ENCODE measurements around the gene TMEM50B.
"Not testable (repeated sequence)": the region's sequence is repeated elsewhere in the genome, so short reads cannot be mapped to it uniquely, and the experiment has no call there.

Gene TMEM50B

GRCh38 chr21:33477066-33477465, 2.7 kb downstream of the TMEM50B start:
- no peak for DNase-seq

- no peak for DNase-seq
These were observed 6.4 kb downstream of the TMEM50B start for GRCh38 chr21:33473344-33473743.

GRCh38 chr21:33470701-33471100, 9.1 kb downstream of the TMEM50B start:
- no peak for DNase-seq

GRCh38 chr21:33469183-33469582, 10.6 kb downstream of the TMEM50B start:
- not testable (repeated sequence) for DNase-seq

GRCh38 chr21:33461538-33462250, 18.1 kb downstream of the TMEM50B start:
- DNase-seq = no peak

GRCh38 chr21:33458861-33459260, 20.9 kb downstream of the TMEM50B start:
- no peak for DNase-seq

GRCh38 chr21:33455686-33456446, 23.9 kb downstream of the TMEM50B start:
- DNase-seq = no peak

GRCh38 chr21:33452362-33452761, 27.4 kb downstream of the TMEM50B start:
- no peak for DNase-seq

GRCh38 chr21:33451634-33452071, 28.1 kb downstream of the TMEM50B start:
- DNase-seq = no peak

- DNase-seq = no peak
These were observed 30.2 kb downstream of the TMEM50B start for GRCh38 chr21:33449616-33450015.

GRCh38 chr21:33446620-33447019, 33.2 kb downstream of the TMEM50B start:
- DNase-seq = not testable (repeated sequence)

- no peak for DNase-seq
These were observed 35.3 kb downstream of the TMEM50B start for GRCh38 chr21:33444499-33444898.

GRCh38 chr21:33443194-33443593, 36.6 kb downstream of the TMEM50B start:
- no peak for DNase-seq

- DNase-seq = no peak
These were observed 38.0 kb downstream of the TMEM50B start for GRCh38 chr21:33441489-33442477.

- no peak for DNase-seq
These were observed 42.6 kb downstream of the TMEM50B start for GRCh38 chr21:33437140-33437539.

- DNase-seq = peak; percentile 23
These were observed 44.9 kb downstream of the TMEM50B start for GRCh38 chr21:33434770-33435360.

- no peak for DNase-seq
These were observed 46.2 kb downstream of the TMEM50B start for GRCh38 chr21:33433425-33434114.

GRCh38 chr21:33433001-33433400, 46.8 kb downstream of the TMEM50B start:
- DNase-seq = no peak

- DNase-seq = no peak
These were observed 47.3 kb downstream of the TMEM50B start for GRCh38 chr21:33432496-33432895.

- DNase-seq = no peak
These were observed 48.9 kb downstream of the TMEM50B start for GRCh38 chr21:33430858-33431257.

- no peak for DNase-seq
These were observed 51.1 kb downstream of the TMEM50B start for GRCh38 chr21:33428669-33429068.

- DNase-seq = no peak
These were observed 52.7 kb downstream of the TMEM50B start for GRCh38 chr21:33427051-33427450.

Data from activated CD4-positive, alpha-beta T cell treated with anti-CD3 and anti-CD28 coated beads for 48 hours (primary cell).